Measurements from ENCODE around the gene TARM1.
"Not testable (repeated sequence)": the region's sequence is repeated elsewhere in the genome, so short reads cannot be mapped to it uniquely, and the experiment has no call there.

TARM1 gene

DNA sequence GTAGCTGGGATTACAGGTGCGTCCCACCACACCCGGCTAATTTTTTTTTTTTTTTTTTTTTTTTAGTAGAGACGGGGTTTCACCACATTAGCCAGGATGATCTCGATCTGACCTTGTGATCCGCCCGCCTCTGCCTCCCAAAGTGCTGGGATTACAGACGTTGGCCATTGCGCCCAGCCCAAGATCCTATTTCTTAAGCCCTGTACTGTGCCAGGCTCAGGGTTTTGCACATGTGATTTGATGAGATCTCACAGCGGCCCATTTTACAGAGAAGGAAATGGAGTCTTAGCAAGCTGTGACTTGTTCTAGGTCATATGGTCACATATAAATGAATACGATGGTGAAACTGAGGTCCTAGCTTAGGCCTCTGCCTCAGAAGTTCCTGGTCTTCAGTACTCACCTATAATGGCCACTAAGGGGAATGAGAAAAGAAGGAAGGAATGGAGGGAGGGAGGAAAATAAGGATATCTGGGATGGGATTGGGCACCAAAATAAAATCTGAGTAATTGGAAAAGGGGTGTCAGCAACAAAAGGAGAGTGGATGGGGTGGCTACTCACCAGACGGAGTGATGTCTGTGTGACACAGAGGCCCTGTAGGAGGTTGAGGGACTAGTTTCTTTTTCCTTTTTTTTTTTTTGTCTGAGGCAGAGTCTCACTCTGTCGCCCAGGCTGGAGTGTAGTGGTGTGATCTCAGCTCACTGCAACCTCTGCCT lies 18.2 kb upstream of the TARM1 start:
- no peak for DNase-seq

DNA sequence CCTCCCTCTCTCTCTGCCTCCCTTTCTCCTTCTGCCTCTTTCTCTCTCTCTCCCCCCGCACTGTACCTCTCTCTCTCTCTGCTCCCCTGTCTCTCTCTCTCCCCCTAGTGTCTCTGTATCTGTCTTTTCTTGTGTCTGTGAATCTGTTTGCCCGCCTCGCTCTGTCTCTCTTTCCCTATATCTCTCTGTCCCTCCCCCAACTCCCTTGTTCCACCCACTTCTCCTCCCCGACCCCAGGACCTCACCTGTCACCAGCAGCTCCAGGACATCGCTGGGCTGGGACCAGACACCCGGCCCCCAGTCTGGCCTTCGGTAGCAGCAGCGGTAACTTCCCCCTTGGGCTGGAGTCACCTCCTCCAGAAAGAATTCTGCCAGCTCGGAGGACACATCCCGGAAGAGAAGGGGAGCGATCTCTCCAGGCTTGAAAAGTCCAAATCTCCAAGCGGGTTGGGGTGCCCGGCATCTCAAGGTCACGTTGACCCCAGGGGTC lies 15.5 kb upstream of the TARM1 start:
- no peak for DNase-seq

DNA sequence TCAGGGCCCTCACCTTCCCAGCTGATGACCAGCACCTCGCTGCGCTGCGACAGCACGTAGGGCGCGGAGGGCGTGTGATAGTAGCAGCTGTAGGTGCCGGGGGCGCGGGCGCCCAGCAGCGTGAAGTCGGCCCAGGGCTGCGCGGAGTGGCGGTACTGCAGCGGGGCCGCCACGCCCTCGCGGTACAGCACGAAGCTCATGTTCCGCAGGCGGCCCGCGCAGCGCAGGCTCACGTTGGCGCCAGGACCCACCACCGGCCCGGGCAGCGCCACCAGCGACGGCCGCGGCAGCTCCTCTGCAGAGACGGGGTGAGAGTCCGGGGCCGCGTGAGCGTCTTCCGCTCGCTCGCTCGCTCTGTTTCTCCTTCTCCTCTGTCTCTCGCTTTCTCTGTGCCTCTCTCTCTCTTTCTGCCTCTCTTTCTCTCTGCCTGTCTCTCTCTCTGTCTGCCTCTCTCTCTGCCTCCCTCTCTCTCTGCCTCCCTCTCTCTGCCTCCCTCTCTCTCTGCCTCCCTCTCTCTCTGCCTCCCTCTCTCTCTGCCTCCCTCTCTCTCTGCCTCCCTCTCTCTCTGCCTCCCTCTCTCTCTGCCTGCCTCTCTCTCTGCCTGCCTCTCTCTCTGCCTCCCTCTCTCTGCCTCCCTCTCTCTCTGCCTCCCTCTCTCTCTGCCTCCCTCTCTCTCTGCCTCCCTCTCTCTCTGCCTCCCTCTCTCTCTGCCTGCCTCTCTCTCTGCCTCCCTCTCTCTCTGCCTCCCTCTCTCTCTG lies 14.9 kb upstream of the TARM1 start:
- peak; percentile 21 to 44 for DNase-seq

DNA sequence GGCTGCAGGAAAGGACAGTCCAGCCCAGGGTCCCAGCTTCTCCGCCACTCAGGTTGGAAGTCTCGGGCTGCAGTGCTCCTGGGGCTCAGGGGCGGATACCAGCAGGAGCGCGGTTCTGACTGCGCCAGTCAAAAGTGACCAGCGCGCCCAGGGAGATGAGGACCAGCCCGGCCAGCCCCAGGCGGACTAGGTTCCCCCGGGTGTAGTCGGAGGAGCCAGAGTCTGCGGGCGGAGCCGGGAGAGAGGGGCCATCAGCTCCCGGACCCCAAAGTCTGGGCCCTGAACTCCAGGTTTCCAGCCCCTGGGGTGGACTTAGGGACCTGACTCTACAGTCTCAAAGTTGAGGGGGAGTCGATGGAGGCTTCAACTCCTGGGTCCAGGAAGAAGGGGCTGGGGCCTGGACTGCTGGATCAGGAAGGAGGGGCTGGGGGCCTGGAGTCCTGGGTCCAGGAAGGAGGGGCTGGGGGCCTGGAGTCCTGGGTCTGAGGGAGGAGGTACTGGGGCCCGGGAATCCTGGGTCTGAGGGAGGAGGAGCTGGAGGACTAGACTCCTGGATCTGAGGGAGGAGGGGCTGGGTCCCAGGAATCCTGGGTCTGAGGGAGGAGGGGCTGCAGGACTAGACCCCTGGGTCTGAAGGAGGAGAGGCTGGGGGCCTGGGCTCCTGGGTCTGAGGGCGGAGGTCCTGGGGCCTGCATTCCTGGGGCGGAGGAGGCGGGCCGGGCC lies 14.1 kb upstream of the TARM1 start:
- DNase-seq, result no peak

- DNase-seq, result no peak
Measured at GRCh38 chr19:54094426-54095000, 13.3 kb upstream of the TARM1 start.

DNA sequence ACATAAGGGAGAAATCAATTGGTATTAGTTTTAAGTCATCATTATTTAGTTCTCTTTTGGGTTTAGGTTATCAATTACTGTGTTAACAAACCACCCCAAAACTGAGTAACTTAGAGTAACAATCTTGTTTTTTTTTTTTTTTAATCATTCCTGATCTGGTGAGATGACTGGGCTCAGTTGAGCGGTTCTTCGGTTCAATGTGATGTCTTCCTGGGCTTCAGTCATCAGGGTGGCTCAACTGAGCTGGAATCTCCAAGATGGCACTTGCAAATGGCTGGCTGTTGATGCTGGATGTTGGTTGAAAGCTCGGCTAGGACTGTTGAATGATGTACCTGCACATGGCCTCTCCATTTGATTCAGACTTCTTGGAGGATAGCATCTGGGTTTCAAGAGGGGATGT lies 3.2 kb upstream of the TARM1 start:
- no peak for DNase-seq

DNA sequence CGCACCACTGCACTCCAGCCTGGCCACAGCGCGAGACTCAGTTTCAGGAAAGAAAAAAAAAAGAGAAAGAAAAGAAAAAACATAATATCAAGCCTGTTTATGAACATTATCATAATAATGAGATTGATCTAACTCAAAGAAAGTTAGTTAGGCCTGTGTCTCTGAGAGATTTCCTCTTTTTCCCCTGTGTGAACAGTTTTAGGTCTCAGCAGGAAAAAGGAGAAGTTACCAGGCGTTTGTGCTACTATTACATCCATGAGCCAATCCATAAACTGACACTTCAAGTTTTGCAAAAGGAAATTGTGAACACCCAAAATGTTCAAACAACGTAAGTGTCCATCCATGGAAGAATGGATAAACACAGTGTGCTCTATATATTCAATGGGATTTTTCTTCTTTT lies 3.8 kb downstream of the TARM1 start:
- no peak for DNase-seq

GRCh38 chr19:54074851-54075250 lies 6.3 kb downstream of the TARM1 start:
- DNase-seq, result no peak

DNA sequence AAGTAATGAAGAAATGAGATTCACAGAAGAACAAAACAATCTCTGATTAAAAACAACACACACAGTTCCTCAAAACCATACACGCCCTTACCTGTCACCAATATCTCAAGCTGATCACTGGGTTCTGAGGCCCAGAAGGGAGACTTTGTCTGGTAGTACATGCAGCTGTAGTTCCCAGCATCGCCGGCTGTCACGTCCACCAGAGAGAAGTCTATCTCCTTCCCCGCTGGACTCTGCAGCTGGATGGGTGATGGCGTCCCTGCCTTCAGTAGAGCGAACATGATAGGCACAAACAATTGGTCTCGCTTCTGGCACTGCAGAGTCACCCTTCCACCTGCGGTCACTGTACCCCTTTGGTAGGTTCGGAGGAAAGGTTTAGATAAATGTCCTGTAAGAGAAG lies 7.3 kb downstream of the TARM1 start:
- peak in 1 of 2 experiments; percentile 15 for DNase-seq

DNA sequence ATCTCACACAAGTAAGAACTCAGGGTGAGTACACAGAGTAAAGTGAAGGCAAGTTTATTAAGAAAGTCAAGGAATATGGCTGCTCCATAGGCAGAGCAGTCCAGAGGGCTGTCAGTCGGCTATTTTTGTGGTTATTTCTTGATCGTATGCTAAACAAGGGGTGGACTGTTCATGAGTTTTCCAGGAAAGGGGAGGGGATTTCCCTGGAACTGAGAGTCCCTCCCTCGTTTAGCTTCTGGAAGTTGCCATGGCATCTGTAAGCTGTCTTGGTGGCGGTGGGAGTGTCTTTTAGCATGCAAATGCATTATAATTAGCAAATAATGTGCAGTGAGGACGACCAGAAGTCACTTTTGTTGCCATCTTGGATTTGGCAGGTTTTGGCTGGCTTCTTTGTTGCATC lies 11.7 kb downstream of the TARM1 start:
- no peak for DNase-seq

DNA sequence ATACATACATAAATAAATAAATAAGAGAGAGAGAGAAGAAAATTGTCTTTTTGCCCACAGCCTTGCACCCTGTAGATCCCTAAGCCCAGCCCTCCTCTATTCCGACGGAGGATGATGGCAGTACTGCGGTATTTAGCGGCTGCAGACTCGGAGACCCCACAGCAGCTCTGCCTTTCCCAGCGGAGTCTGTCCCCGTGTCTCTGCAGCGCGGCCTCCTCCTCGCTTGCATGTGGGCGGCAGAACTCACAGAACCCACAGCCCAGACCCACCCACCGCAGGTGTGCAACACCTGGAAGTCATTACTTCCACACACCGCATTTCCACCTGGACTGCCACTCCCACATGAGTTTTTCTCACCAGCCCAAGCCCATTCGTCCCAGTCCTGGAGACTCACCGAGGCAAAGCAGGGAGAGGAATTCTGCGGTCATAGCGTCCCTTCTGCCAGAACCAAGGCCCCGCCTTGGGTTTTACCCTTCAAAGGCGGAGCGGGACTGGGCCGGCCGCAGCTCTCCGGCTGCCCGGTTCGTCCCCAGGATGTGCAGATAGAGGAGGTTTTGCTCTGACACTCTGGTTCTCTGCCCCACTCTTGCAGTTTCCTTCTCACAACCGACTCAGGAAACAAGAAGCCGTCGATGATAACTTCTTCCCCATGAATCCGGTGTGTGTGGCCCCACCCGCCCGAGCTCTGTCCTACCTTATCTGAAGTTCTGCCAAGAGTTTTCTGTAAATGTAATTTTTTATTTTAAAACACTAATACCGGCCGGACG lies 17.6 kb downstream of the TARM1 start, which contains the start of gene VSTM1:
Gene VSTM1, minus strand, starts transcription at position 548 of the 767 bp plus-strand sequence. Its CDS starts 120 bp downstream, at position 428.
- no peak for DNase-seq

- no peak for DNase-seq
Measured at GRCh38 chr19:54062643-54063042, 18.5 kb downstream of the TARM1 start.

DNA sequence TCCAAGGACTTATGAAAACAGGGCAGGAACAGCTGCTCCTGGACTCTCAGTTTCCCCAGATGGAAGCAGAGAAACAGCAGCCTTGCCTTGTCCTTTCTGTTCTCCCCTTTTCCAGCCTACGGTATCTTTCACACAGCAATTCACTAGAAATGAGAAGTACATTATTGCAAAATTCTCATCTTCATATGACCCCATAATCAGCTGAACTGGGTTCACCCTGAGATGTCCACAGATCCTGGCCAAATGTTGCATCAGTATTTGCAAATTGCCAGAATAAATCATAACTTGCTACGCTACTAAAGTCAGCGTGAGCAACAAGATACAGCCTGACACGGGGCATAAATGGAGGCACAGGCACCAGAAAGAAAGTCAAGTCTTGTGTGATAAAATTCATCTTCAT lies 33.5 kb downstream of the TARM1 start:
- DNase-seq, result no peak

DNA sequence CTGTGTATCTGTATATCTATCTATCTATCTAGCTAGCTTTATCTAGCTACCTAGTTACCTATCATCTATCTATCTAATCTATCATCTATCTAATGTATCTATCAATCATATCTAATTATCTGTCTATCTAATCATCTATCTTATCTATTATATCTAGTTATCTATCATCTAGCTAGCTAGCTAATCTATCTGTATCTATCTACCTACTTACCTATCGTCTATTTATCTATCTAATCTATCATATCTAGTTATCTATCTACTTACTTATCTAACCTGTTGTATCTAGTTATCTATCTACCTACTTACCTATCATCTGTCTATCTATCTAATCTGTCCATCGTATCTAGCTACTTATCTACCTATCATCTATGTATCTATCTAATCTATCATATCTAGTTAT lies 35.4 kb downstream of the TARM1 start:
- DNase-seq, result no peak

DNA sequence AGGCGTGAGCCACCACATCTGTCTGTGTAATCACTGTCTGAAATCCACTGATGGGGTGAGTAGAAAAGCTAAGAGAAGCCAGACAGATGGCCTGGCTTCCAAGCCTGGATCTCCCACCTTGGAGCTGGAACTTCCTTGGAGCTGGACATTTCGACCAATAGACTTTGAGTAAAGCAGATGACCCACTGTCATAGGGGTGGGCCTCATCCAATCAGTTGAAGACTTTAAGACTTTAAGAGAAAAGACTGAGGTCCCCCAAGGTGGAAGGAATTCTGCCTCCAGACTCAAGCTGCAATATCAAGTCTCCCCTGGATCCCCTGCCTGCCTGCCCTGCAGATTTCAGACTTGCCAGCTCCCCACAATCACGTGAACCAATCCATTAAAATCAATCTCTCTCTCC lies 38.2 kb downstream of the TARM1 start:
- no peak for DNase-seq

- DNase-seq, result no peak
Measured at GRCh38 chr19:54041969-54042606, 39.1 kb downstream of the TARM1 start.

DNA sequence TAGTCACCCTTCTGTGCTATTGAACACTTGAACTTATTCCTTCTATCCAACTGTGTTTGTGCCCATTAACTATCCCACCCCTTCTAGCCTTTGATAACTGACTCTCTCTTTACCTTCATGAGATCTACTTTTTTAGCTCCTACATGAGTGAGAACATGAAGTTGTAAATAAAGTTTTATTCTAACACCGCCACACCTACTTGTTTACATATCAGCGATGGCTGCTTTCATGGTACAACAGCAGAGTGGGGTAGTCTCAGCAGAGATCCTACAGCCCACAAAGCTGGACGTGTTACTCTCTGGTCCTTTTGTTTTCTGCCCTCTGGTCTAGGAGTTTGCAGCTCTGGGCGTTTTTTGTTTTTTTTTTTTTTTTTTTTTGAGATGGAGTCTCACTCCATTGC lies 41.2 kb downstream of the TARM1 start:
- no peak for DNase-seq

DNA sequence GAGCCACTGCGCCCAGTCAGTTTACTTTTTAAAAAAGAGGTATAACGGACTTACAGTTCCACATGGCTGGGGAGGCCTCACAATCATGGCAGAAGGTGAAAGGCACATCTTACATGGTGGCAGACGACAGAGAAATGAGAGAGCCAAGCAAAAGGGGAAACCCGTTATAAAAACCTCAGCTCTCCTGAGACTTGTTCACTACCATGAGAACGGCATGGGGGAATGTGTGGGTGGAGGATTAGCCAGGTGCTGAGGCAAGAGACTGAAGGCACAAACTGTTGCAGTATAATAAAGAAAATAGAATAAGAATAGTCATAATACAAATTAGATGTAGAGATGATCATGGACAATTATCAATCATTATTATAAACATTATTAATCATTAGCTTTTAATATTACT lies 44.6 kb downstream of the TARM1 start:
- not testable (repeated sequence) for DNase-seq

DNA sequence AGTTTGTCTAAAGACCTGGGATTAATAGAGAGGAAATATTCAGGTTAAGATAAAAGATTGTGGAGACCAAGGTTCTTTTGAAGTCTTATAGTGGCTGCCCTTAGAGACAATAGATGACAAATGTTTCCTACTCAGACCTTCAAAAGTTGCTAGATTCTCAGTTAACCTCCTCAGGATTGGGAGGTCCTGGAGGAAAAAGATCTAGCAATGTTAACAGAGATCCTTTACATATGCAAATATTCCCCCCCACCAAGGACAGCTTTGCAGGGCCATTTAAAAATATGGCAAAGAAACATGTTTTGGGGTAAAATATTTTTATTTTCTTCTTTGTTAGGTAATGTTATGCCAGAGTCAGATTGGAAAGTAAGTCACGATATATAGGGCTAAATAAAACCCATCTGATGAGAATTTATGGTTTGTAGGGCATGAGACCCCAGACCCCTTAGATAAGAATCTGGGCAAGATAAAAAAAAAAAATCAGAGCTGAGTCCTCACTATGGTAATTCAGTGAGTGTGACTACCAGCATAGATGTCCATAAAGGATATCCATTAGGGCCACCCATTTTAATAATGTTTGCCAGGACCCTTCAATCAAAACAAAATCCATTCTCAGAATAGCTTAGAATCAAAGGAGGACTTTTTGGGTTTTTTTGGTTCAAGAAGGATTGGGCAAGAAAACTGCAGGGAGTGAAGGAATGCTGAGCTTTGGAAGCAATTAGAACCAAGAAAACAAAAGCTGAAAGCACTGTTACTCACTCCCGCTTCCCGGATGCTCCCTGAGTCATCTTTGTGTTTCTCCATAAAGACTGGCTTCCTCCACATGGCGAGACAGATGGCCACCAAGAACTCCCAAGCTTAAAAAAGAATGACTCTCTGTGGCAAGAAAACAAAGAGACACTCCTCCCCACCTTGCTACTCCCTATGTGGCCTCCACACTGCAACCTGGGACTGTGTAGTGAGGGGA lies 45.7 kb downstream of the TARM1 start:
- no peak for DNase-seq

GRCh38 chr19:54030895-54031586 lies 50.1 kb downstream of the TARM1 start:
- no peak for DNase-seq
